HFFc6 (cell line): ENCODE data around the gene TUFM. TPM values are rescaled to one million over a fixed set of nuclear protein-coding genes. Genes with fewer than 3 reads are reported as not detected.
A peak's percentile ranks its signal among the peaks of the same experiment; 100 is the strongest.

Experiments
- DNase-seq: peaks from one replicate; pipeline ENCODE4 v3.0.0-alpha.2; 2018
- H3K27ac Mint-ChIP-seq: 2 replicates; pipeline ENCODE4 v1.8.0; 2020; ENCODE audit warnings: mild to moderate bottlenecking, mixed read lengths
- H3K27me3 Mint-ChIP-seq: 2 replicates; pipeline ENCODE4 v1.8.0; 2021; ENCODE audit warnings: mild to moderate bottlenecking, moderate library complexity, mixed read lengths; ENCODE audit not compliant: insufficient read depth
- H3K36me3 Mint-ChIP-seq: 2 replicates; pipeline ENCODE4 v1.8.0; 2021; ENCODE audit warnings: low read depth, mixed read lengths
- H3K4me1 Mint-ChIP-seq: 2 replicates; pipeline ENCODE4 v1.8.0; 2020; ENCODE audit warnings: low read depth, mixed read lengths
- H3K4me3 Mint-ChIP-seq: 2 replicates; pipeline ENCODE4 v1.8.0; 2020; ENCODE audit warnings: mild to moderate bottlenecking, moderate library complexity, mixed read lengths
- H3K9me3 Mint-ChIP-seq: 2 replicates; pipeline ENCODE4 v1.8.0; 2020; ENCODE audit warnings: mild to moderate bottlenecking, mixed read lengths
- CTCF ChIP-seq: fragments of 200-600 bp; sonication (generic); IDR thresholded peaks from 2 replicates; pipeline ENCODE4 v1.5.0; 2021; ENCODE audit warnings: antibody characterized with exemption, mild to moderate bottlenecking
- total RNA-seq, 6 experiments: library from RNA; stranded (reverse); fragmentation: NEBNext Ultra II Directional; extraction: Animal tissue kit (Norgen Biotek cat#: 25700); gene quantifications; 2 replicates in 1 of 6; 3 replicates in 5 of 6; pipeline ENCODE4 v1.2.3, GENCODE V29; 2021

TUFM gene
- total RNA-seq, 6 experiments from 2014 or later: 140 to 194 (median 158) TPM

GRCh38 chr16:28834873-28835863, 11.0 kb downstream of the TUFM start:
- no peak overlapping the region for H3K27ac Mint-ChIP-seq

GRCh38 chr16:28834349-28834748, 11.8 kb downstream of the TUFM start:
- Mint-ChIP-seq H3K27ac (no peak overlapping the region), H3K27me3 (peaks cover 2% of the 10 kb centered on the region; the same call in 1 of the 2 replicates), H3K9me3 (no peaks in the 10 kb centered on the region), H3K4me3 (no peak overlapping the region), H3K36me3 (peaks cover 49% of the 10 kb centered on the region), H3K4me1 (no peaks in the 10 kb centered on the region)
- TF ChIP-seq CTCF: no peak
- DNase-seq: no peak

More at GRCh38 chr16:28834873-28835863, 11.0 kb downstream of the TUFM start:
- DNase-seq: no peak
- no peaks in the 10 kb centered on the region for H3K4me1 Mint-ChIP-seq
- TF ChIP-seq CTCF: no peak
- H3K36me3 Mint-ChIP-seq: peaks cover 41% of the 10 kb centered on the region
- H3K4me3 Mint-ChIP-seq: no peak overlapping the region
- no peaks in the 10 kb centered on the region for H3K9me3 Mint-ChIP-seq
- H3K27me3 Mint-ChIP-seq: peaks cover 2% of the 10 kb centered on the region; the same call in 1 of the 2 replicates

- Mint-ChIP-seq H3K27ac (no peak overlapping the region), H3K27me3 (peaks cover 2% of the 10 kb centered on the region; the same call in 1 of the 2 replicates), H3K9me3 (no peaks in the 10 kb centered on the region), H3K4me3 (no peak overlapping the region), H3K36me3 (peaks cover 54% of the 10 kb centered on the region), H3K4me1 (peaks cover 14% of the 10 kb centered on the region)
- TF ChIP-seq CTCF: no peak
- no peak for DNase-seq
Observed at GRCh38 chr16:28830531-28830930, 15.6 kb downstream of the TUFM start.

GRCh38 chr16:28829747-28830146, 16.4 kb downstream of the TUFM start:
- TF ChIP-seq CTCF: no peak
- no peak overlapping the region for H3K27ac Mint-ChIP-seq
- no peak for DNase-seq
- H3K4me1 Mint-ChIP-seq: peaks cover 22% of the 10 kb centered on the region
- peaks cover 58% of the 10 kb centered on the region for H3K36me3 Mint-ChIP-seq
- H3K9me3 Mint-ChIP-seq: no peaks in the 10 kb centered on the region
- H3K27me3 Mint-ChIP-seq: no peaks in the 10 kb centered on the region; the same call in 1 of the 2 replicates
- H3K4me3 Mint-ChIP-seq: no peak overlapping the region

- DNase-seq: no peak
- H3K9me3 Mint-ChIP-seq: no peaks in the 10 kb centered on the region
- H3K4me3 Mint-ChIP-seq: peak overlapping the region; percentile 100
- TF ChIP-seq CTCF: peak; percentile 39; the same call in 1 of the 2 replicates
- H3K36me3 Mint-ChIP-seq: peaks cover 39% of the 10 kb centered on the region
- peak overlapping the region; percentile 13; the same call in 1 of the 2 replicates for H3K27ac Mint-ChIP-seq
- H3K27me3 Mint-ChIP-seq: peaks cover 3% of the 10 kb centered on the region; the same call in 1 of the 2 replicates
- H3K4me1 Mint-ChIP-seq: peaks cover 38% of the 10 kb centered on the region
Observed at GRCh38 chr16:28826141-28826540, 20.0 kb downstream of the TUFM start.
